ENCODE measurements around the gene LYPD3.
A peak's percentile ranks its signal among the peaks of the same experiment; 100 is the strongest.

Gene LYPD3

GRCh38 chr19:43460362-43461016 lies 4.9 kb downstream of the LYPD3 start:
- no peak for TF ChIP-seq CTCF (IDR thresholded peaks at IDR 0.05; ENCODE audit: low read depth, low read length)
- in situ Hi-C loops (cut with HindIII; ENCODE audit: low sequenced_read_pairs): no loop called here
- DNase-seq (ENCODE audit: low read depth, low spot score): no peak
- no peak overlapping the region for H3K4me3 ChIP-seq (ENCODE audit: low read depth, low read length)

GRCh38 chr19:43457809-43458208 lies 7.6 kb downstream of the LYPD3 start:
- DNase-seq (ENCODE audit: low read depth, low spot score): no peak
- no peak for TF ChIP-seq CTCF (IDR thresholded peaks at IDR 0.05; ENCODE audit: low read depth, low read length)
- H3K4me3 ChIP-seq (ENCODE audit: low read depth, low read length): no peak overlapping the region
- in situ Hi-C loops (cut with HindIII; ENCODE audit: low sequenced_read_pairs): no loop called here

GRCh38 chr19:43455321-43456113 lies 9.9 kb downstream of the LYPD3 start:
- in situ Hi-C loops (cut with HindIII; ENCODE audit: low sequenced_read_pairs): no loop called here
- no peak for TF ChIP-seq CTCF (IDR thresholded peaks at IDR 0.05; ENCODE audit: low read depth, low read length)
- H3K4me3 ChIP-seq (ENCODE audit: low read depth, low read length): no peak overlapping the region
- no peak for DNase-seq (ENCODE audit: low read depth, low spot score)

- TF ChIP-seq CTCF (IDR thresholded peaks at IDR 0.05; ENCODE audit: low read depth, low read length): no peak
- no peak for DNase-seq (ENCODE audit: low read depth, low spot score)
- no peak overlapping the region for H3K4me3 ChIP-seq (ENCODE audit: low read depth, low read length)
- in situ Hi-C loops (cut with HindIII; ENCODE audit: low sequenced_read_pairs): no loop called here
Observed at GRCh38 chr19:43454031-43454430, 11.4 kb downstream of the LYPD3 start.

- in situ Hi-C loops (cut with HindIII; ENCODE audit: low sequenced_read_pairs): no loop called here
- no peak for DNase-seq (ENCODE audit: low read depth, low spot score)
- TF ChIP-seq CTCF (IDR thresholded peaks at IDR 0.05; ENCODE audit: low read depth, low read length): no peak
- no peak overlapping the region for H3K4me3 ChIP-seq (ENCODE audit: low read depth, low read length)
Observed at GRCh38 chr19:43452582-43452981, 12.8 kb downstream of the LYPD3 start.

- no peak for TF ChIP-seq CTCF (IDR thresholded peaks at IDR 0.05; ENCODE audit: low read depth, low read length)
- DNase-seq (ENCODE audit: low read depth, low spot score): peak; percentile 60
- in situ Hi-C loops (cut with HindIII; ENCODE audit: low sequenced_read_pairs): no loop called here
- H3K4me3 ChIP-seq (ENCODE audit: low read depth, low read length): no peak overlapping the region
Observed at GRCh38 chr19:43450545-43450997, 14.8 kb downstream of the LYPD3 start.

Measured in astrocyte of the spinal cord (primary cell).